NCI-H1436 treated with DMSO at 0.1 percent for 48 hours (cell line): ENCODE measurements around the gene LBHD2.

Experiments
- DNase-seq: peaks from one replicate; lab custom pipeline; 2025; lab: John Stamatoyannopoulos, UW

The LBHD2 gene

GRCh38 chr14:103091041-103091882, 7.3 kb downstream of the LBHD2 start:
- DNase-seq = no peak

DNA sequence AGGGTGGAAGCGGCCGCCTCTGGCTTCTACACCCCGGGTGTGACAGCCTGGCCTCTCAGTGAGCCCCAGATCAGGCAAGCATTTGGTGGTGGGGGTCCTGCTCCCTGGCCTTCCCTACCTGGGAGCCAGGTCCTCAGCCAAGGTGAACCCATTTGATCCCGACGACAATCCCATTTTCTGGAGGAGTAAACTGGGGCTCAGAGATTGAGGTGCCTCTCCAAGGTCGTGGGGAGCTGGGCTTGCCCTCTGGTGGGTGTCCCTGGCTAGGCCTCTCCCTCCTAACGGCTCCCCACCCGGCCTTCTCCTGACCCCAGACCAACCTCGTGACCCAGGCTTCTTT, 7.8 kb downstream of the LBHD2 start:
- no peak for DNase-seq

DNA sequence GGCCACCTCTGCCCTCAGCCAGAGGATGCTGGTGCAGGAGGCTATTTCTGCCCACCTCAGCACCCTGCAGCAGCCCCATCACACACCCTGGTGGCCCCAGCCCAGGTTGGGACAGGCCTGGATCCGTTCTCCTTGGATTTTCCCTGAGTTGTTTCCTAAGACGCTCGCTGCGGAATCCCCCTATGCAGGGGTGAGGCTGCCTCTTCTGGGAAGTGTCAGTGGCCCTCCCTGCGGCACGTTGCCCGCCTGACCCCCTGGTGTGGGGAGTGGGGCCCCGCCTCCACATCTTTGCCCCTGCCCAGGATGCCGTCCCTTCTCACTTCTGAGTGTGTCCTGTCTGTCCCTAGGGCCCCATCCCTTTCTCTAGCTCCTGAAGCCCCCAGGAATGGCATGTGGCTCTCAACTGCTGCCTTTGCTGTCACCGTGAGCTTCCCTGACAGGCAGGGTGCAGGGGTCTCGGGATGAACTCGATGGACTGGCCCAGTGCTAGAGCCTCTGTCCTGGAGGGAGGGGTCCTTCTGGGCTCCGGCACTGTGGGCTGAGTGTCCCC, 9.9 kb downstream of the LBHD2 start:
- no peak for DNase-seq

GRCh38 chr14:103094406-103095209, 10.6 kb downstream of the LBHD2 start, which contains the start of gene EXOC3L4:
Gene EXOC3L4, plus strand, starts transcription at chr14:103094725. Its CDS starts 5,495 bp downstream, at chr14:103100220.
- no peak for DNase-seq

DNA sequence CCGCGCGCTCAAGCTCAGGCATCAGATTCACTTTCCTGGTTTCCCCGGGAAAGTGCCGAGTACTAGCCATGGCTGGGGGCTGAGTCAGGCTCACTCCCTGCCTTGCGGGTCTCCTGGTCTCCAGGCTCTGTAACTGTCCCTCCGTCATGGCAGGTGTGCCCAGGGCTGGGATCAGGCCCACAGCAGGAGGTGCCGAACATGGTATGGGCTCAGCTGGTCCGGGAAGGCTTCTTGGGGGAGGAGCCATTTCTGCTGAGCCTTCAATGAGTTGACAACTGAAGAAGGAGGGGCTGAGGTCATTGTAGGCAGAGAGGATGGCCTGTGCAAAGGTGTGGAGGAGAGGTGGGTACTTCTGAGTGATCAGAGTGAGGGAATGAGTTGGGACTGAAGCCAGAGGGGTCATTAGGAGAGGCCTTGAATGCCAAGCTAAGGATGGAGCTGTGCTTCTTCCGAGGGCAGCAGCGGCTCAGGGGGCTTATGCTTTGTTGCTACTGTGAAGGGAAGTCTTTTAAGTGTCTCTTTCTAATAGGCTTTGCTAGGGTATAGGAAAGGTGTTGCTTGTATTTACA, 11.3 kb downstream of the LBHD2 start:
- DNase-seq = no peak

DNA sequence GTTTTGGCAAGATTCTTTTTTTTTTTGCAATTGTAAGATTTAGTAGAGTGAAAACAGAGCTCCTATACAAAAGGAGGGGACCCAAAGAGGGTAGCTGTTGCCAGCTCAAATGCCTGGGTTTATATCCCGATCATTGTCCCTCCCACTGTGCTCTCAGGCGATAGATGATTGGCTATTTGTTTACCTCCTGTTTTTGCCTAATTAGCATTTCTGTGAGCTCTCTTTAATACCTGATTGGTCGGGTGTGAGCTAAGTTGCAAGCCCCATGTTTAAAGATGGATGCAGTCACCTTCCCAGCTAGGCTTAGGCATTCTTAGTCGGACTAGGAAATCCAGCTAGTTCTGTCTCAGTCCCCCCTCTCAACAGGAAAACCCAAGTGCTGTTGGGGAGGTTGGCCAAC, 12.4 kb downstream of the LBHD2 start:
- DNase-seq = no peak

- DNase-seq = no peak
These were observed 13.4 kb downstream of the LBHD2 start for GRCh38 chr14:103097244-103097993.

DNA sequence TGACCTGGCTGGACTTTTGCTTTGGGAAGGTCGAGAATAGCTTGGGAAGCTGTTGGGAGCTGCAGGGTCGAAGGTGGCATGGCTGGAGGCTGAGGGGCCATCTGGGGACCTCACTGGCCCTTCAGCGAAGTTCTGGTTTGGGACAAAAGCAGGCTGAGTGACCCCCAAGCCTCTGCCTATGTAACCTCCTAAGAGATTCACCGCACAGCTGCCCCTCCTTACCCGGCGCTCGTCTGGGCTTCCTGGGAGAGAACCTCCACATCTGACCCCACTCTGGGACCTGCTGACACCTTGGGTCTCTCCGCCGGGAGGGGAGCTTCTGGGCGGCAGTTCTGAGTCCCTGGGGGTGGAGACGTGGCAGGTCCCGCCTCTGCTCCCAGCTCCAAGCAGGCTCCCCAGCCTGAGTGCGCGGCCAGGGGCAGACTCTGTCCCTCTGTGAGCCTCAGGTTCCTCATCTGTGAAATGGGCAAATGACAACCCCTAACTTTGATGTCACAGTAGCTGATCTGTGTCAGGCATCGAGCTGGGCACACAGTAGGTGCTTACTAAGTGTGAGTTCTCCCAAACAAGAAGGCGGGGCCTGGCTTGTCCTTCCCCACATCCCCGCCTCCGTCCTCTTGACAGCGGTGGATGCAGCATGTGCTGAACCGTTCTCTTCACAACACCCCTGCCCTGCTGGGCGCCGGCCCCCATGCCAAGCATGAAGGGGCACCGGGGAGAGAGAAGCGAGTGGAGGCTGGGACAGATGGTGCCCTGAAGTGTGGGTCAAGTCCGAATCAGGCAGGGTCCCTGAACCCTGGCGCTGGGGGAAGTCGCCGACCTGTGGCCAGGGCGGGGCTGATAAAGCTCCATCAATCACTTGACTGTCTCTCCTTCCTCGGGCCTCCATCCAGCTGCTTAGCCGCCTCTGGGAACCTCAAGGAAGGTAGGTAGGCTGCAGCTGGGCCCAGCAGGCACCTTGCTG, 14.3 kb downstream of the LBHD2 start:
- no peak for DNase-seq

DNA sequence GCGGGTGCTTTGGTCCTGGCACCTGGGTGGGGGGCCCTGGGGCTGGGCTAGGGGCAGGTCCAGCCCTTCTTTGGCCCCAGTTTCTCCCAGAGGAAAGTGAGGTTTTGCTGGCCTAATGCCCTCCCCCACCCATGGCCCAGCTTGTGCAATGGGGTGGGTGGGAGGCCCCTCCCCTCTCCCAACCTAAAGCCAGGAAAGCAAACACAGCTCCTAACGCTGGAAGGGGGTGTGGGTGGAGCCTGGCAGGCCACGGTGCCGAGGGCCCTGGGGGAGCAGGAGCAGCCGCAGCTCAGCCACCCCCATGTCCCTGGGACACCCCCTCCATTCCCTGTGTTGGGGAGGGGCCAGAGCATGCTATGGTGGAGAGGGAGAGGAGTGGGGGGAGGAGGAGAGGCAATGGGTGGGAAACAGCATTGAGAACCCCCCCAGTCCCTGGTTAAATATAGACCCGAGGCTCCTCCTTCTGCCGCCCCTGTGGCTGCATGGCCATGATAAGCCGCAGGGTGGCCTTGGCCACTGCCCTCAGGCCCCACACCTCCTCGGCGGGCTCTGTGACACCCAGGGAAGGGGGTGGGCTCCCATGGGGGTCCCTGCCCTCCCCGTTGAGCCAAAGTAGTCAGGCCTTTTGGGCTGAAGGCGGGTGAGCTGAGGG, 15.2 kb downstream of the LBHD2 start:
- DNase-seq = no peak

DNA sequence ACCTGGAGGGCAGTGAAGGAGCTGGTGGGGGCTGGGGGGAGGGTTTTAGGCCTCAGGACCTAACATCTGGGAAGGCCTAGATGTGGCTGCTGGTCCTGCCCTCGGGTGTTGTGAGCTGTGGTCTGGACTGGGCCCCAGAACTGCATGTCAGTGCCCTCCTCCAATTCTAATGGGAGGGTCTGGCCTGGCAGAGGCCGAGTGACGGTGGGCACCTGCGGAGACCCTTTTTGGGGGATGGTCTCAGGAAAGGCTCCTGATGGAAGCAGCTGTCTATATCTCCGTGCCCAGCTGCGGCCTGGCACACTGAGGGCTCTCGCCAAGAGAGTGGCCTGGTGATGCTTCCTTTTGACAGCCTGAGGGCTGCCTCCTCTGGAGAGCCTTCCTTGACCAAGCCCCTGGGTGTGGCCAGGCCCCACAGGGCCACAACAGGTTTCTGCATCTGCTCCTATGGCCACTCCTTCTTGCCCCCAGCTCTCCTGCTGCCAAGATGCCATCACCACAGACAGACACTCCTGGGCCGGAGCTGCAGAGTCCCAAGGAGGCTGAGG, 15.8 kb downstream of the LBHD2 start:
- no peak for DNase-seq

GRCh38 chr14:103100281-103101121, 16.5 kb downstream of the LBHD2 start:
- DNase-seq = no peak

DNA sequence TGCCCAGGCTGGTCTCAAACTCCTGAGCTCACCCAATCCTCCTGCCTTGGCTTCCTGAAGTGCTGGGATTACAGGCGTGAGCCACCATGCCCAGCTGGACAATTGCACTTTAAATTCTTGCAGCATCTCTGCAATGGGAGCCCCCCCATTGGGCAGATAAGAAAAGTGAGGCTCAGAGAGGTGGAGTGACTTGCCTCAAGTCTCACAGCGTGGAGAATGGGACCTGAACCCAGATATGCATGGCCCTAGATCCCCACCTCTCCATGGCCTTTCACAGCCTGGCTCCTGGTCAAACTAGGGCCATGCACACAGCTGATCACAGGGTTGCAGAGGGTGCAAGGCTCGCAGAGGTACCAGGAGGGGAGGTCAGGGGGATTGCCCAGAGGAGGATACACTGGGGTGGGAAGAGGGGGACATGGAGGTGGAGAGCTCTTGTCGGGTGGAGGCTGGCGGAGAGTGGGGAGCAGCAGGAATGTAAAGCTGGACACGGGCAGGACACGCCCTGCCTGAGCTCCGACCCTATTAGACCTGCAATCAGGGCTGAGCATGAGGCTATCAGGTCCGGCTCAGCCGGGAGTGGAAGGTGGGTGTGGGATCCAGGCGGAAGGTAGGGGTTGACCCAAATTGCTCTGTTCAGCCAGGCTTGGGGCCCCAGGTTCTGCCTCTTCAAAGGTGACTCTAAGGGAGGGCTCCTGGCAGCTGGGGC, 17.4 kb downstream of the LBHD2 start:
- DNase-seq = no peak

DNA sequence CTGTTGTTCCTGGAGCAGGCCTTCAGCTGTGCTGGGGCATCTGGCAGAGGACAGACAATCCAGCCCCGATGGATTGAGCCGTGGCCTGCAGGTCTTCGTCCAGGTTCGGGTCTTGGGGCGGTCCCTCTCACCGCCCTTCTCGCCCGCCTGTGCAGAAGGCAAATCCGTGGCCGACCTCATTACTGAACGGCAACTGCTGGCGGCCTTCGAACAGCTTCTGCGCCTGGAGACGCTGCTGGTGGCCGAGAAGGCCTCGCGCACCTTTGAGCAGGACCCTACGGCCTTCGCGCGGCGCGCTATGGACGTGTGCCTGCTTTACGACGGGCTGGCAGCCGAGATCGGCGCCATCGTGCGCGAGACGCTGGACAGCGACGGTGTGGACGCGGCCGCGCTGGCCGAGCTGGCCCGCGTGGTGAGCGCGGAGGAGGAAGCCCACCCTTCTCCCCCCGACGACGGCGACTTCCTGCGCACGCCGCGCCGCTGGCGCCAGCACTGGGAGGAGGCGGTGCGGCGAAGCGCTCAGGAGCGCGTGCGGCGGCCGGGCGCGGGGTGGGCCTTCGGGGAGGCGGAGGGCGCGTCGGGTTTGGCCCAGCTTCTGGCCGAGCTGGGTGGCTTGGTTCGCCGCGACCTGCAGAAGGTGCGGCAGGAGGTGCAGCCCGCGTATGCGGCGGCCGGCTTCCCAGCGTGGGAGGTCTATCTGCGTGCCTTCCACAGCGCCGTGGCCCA, 18.1 kb downstream of the LBHD2 start:
- DNase-seq = no peak

DNA sequence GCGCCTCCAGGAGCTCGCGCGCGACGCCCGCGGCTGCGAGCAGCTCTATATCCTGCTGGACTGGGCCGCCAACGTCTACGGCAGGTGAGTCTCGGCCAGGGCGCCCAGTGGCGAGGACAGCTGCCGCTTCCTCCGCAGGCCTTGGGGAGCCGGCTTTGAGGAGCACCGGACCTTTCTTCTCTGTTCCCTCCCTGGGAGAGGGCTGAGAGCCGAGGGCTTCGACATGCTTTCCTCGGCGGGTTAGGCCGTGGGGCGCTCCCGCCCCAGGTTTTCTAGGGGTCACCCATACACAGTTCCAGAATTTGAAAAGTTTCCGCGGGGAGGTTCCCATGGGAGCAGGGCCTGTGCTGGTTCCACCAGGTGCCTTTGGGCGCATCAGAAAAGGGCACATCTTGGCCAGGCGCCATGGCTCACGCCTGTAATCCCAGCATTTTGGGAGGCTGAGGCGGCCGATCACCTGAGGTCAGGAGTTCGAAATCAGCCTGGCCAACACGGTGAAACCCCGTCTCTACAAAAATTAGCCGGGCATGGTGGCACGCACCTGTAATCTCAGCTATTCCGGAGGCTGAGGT, 18.8 kb downstream of the LBHD2 start:
- DNase-seq = no peak

DNA sequence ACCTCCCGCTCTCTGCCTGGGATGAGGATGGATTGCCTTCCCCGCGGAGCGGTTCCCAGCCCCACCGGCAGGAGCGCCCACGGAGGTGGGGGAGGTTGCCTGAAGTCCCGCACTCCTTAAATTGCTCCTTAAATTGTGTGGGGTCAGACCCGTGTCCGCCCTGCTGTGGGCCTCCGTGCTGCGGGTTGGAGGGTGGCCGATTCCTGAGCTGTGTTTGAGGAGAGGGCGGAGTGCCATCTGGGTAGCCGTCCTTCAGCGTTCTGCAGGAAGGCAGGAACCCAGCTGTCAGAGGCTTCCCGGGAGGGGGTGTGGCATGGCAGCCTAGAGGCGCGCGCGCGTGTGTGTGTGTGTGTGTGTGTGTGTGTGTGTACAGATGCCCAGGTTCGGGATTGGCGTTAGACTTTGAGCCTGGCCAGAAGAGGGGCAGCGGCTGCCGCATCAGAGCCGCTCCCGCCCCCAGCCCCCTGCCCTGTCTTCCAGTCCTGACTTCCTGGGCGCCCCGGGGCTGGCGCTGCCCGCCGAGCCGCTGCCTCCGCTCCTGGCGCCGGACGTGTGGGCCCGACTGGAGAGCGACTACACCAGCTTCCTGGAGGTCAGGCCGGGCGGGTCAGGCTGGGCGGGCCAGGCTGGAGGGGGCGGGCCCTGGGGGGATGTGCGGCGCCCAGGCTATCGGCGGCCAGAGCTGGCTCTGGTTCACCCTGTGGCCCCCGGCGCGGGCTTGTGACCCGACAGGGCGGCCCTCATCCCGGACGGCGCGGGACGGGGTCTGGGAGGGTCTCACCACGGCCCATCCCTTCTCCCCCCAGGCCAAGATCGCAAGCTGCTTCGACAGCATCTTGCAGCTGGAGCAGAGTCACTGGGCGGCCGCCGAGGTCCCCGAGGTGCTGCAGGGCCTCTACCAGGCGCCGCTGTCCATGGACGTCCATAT, 19.7 kb downstream of the LBHD2 start:
- DNase-seq = no peak

GRCh38 chr14:103104389-103104653, 20.3 kb downstream of the LBHD2 start:
- no peak for DNase-seq
